Tibial artery (tissue), 4 donors: ENCODE measurements around the gene XYLT2.

Experiments used
- DNase-seq, 2 donors: peaks; one replicate each; pipeline ENCODE4 v3.0.0-alpha.2; 2019
- H3K27ac ChIP-seq, 2 donors: fragments of 200-600 bp; sonication (generic) in 1 of 2; 1 replicate in 1 of 2; 2 replicates in 1 of 2; pipeline ENCODE4 v1.5.1; 2018 to 2019; ENCODE audit warnings: mild to moderate bottlenecking in 1 of 2
- H3K27me3 ChIP-seq, 2 donors: fragments of 200-600 bp; sonication (generic) in 1 of 2; one replicate each; pipeline versions ENCODE4 v1.5.1 to v1.6.0; 2016 to 2019
- H3K36me3 ChIP-seq, 3 donors: fragments of 200-600 bp; sonication (generic) in 2 of 3; one replicate each; pipeline ENCODE4 v1.5.1; 2016 to 2019; ENCODE audit warnings: mild to moderate bottlenecking in 2 of 3
- H3K4me1 ChIP-seq, 4 donors: fragments of 200-600 bp; sonication (generic) in 2 of 4; 1 replicate in 3 of 4; 2 replicates in 1 of 4; pipeline ENCODE4 v1.5.1; 2016 to 2019
- H3K4me3 ChIP-seq, 2 donors: fragments of 200-600 bp; sonication (generic) in 1 of 2; 1 replicate in 1 of 2; 2 replicates in 1 of 2; pipeline ENCODE4 v1.5.1; 2018 to 2019; ENCODE audit warnings: mild to moderate bottlenecking in 2 of 2
- H3K9me3 ChIP-seq, 3 donors: fragments of 200-600 bp; sonication (generic) in 1 of 3; one replicate each; pipeline ENCODE4 v1.5.1; 2016 to 2019
- intact Hi-C: fragments of 100-400 bp; cut with DNase I; formaldehyde crosslinking; loops from one replicate; pipeline ENCODE4 v1.15.0; 2023; ENCODE audit warnings: low total_unique reads
- TF ChIP-seq, protein P1 (sequence below), 2 experiments: fragments of 200-600 bp in 1 of 2; fragments of 450-650 bp in 1 of 2; IDR thresholded peaks; one replicate each; pipeline ENCODE4 v1.5.1; 2017 to 2019; ENCODE audit warnings: antibody characterized with exemption in 2 of 2, mild to moderate bottlenecking in 1 of 2, moderate library complexity in 1 of 2

XYLT2 gene

DNA sequence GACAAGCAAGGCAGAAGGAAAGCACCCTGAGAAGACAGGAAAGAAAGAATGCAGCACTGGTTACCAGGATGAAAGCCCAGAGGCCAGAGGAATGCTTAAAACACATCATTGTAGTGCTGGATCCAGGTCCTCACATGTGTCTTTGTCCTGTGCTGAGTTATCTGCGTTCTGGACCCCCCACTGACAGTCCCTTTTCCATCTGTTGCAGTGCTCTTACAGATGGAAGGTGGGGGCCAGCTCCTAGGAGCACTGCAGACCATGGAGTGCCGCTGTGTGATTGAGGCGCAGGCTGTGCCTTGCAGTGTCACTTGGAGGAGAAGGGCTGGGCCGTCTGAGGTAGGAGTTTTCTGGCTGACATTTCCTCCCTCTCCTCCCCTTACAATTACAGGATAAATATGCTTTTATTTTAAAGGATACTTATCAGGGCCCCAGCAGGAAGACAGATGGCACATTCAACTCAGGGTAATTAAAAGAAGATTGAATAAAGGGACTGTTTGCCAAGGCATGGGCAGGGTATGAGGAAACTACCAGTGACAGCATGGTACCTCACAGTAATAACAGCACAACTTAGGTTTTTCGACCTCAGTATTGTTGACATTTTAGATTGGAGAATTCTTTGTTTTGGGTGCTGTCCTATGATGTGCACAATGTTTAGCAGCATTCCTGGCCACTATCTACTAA lies 30.1 kb downstream of the XYLT2 start:
- Histone ChIP-seq H3K27ac (no peak overlapping the region), H3K4me1 (peaks cover 0 to 20% (median 16%) of the 10 kb centered on the region in 4 donors), H3K36me3 (peaks cover 0 to 10% (median 1%) of the 10 kb centered on the region in 3 donors), H3K4me3 (no peak overlapping the region), H3K9me3 (no peaks in the 10 kb centered on the region), H3K27me3 (no peaks in the 10 kb centered on the region)
- DNase-seq = no peak
- intact Hi-C loops = no loop called here
- TF ChIP-seq, protein P1, sequence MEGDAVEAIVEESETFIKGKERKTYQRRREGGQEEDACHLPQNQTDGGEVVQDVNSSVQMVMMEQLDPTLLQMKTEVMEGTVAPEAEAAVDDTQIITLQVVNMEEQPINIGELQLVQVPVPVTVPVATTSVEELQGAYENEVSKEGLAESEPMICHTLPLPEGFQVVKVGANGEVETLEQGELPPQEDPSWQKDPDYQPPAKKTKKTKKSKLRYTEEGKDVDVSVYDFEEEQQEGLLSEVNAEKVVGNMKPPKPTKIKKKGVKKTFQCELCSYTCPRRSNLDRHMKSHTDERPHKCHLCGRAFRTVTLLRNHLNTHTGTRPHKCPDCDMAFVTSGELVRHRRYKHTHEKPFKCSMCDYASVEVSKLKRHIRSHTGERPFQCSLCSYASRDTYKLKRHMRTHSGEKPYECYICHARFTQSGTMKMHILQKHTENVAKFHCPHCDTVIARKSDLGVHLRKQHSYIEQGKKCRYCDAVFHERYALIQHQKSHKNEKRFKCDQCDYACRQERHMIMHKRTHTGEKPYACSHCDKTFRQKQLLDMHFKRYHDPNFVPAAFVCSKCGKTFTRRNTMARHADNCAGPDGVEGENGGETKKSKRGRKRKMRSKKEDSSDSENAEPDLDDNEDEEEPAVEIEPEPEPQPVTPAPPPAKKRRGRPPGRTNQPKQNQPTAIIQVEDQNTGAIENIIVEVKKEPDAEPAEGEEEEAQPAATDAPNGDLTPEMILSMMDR (IDR thresholded peaks at IDR 0.05) = no peak

DNA sequence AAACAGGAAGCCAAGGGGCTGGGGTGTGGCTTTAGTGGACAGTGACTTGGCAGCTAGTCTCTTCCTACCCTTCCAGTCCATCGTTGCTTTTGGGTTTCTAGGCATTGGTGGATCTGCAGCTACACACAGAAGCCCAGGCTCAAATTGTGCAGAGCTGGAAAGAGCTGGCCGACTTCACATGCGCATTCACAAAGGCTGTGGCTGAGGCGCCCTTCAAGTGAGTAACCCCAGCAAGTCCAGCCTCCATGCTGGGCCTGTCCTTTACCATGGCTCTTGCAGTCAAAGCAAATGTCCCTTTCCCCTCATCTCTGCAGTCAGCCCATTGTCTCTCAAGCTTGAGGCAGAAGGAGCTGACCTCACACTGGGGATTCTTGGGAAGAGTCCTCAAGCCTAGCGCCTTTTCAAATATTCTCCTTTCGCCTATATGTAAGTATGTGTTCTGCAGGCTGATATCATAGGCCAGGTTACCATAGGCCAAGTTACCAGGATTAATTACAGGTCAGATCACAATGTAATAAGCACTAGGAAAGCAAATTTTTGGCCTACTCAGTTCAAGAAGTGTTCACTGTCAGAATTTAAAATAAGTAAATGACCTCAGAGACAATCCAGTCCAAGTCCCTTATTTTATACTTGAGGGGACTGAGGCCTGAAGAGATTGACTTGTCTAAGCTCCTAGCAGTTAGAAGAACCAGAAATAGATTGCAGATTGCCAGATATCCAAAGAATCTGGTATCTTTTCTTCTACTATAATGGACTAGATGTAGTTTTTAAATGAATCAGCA lies 33.6 kb downstream of the XYLT2 start:
- TF ChIP-seq, protein P1 (IDR thresholded peaks at IDR 0.05) = no peak
- intact Hi-C loops = no loop called here
- H3K4me1 ChIP-seq = no peaks in the 10 kb centered on the region
- H3K9me3 ChIP-seq = no peaks in the 10 kb centered on the region
- H3K27me3 ChIP-seq = no peaks in the 10 kb centered on the region
- no peak overlapping the region for H3K27ac ChIP-seq
- no peak for DNase-seq
- peaks cover 22 to 45% (median 37%) of the 10 kb centered on the region in 3 donors for H3K36me3 ChIP-seq
- no peak overlapping the region for H3K4me3 ChIP-seq

DNA sequence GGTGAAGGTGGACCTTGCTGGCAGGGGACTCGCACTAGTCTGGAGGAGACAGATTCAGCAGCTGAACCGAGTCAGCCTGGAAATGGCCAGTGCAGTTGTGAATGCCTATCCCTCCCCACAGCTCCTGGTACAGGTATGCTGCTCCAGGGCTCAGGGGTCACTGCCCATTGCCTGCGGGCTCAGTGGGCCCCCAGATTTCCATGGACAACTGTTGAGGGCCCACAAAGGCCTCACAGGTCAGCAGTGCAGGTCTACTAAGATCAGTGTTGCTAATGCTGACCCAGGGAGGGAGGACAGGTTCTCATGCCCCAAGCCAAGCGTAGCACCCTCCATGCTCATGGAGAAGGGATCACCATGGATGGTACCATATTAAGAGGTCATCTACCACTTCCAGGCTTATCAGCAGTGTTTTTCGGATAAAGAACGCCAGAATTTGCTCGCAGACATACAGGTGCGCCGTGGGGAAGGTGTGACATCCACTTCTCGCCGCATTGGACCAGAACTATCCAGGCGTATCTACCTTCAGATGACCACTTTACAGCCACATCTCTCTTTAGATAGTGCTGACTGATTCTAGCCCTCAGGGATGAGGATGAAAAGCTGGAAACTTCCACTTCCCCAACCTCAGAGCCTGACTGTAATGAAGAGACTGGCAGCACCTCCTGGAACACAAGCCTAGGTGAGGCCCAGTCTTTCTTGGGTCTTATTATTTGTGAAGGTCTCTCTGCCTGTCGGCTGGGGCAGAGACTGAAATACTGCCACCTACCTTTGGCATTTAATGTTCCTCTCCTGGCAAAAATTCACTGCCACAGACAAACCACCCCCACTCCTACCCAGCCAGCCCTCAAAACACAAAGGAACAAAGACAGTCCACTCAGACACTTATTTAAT lies 34.7 kb downstream of the XYLT2 start:
- no peaks in the 10 kb centered on the region for H3K9me3 ChIP-seq
- H3K27ac ChIP-seq = no peak overlapping the region
- no peaks in the 10 kb centered on the region for H3K27me3 ChIP-seq
- TF ChIP-seq, protein P1 (IDR thresholded peaks at IDR 0.05) = no peak
- intact Hi-C loops = no loop called here
- no peak overlapping the region for H3K4me3 ChIP-seq
- no peaks in the 10 kb centered on the region for H3K4me1 ChIP-seq
- peaks cover 32 to 56% (median 48%) of the 10 kb centered on the region in 3 donors for H3K36me3 ChIP-seq
- no peak for DNase-seq

DNA sequence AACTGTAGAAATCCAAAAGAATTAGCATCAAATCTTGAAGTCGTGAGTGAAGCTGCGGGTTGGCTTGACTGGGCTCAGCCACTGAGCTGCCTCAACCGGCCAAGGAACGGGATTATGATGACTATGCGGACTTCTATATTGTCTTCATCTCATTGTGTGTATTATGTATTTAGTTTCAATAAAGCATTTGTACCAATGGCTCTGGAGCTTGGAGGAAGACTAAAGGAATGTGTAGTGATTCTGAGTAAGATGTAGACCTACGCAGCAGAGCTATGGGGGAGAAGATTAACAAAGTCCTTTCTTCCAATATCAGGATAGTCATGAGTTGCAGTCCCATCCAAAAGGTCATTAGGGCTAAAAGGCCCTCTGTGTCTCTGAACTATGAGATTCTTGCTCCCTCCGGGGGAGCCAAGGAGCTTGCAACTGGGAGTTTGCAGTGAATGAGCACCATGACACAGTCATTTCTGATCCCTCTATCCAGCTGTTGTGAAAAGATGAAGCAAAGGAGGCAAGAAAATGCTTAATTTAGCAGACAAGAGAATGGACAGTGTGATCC lies 35.4 kb downstream of the XYLT2 start:
- Histone ChIP-seq H3K4me3 (no peak overlapping the region), H3K36me3 (peaks cover 39 to 63% (median 55%) of the 10 kb centered on the region in 3 donors), H3K4me1 (no peaks in the 10 kb centered on the region), H3K27me3 (no peaks in the 10 kb centered on the region), H3K27ac (no peak overlapping the region), H3K9me3 (no peaks in the 10 kb centered on the region)
- intact Hi-C loops = no loop called here
- TF ChIP-seq, protein P1 (IDR thresholded peaks at IDR 0.05) = no peak
- no peak for DNase-seq

DNA sequence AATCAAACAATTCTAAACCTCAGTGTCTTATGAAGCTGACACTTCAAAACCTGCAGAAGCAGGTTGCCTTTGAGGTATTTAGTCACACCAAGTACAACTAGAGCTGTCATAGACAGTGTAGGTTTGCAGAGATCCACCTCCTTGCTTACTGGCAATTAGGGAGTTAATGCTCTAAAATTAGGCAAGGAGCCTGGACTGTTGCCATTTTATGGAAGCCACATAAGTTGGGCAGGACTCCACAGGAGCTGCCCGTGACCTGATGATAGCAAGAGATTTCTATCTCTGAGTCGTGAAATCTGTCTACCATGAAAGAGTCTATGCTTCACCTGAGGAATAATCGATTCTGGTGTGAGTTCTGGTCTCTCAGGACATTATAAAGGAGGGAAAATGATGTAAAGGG lies 36.0 kb downstream of the XYLT2 start:
- Histone ChIP-seq H3K36me3 (peaks cover 45 to 69% (median 61%) of the 10 kb centered on the region in 3 donors), H3K4me3 (no peak overlapping the region), H3K27me3 (no peaks in the 10 kb centered on the region), H3K9me3 (no peaks in the 10 kb centered on the region), H3K27ac (no peak overlapping the region), H3K4me1 (no peaks in the 10 kb centered on the region)
- intact Hi-C loops = no loop called here
- DNase-seq = no peak
- TF ChIP-seq, protein P1 (IDR thresholded peaks at IDR 0.05) = no peak
